LNCAP (cell line): ENCODE results near the gene ZBTB38.

ENCODE experiments used
- TF ChIP-seq, protein P1 (sequence below): fragments of 450-650 bp; IDR thresholded peaks from 2 replicates; pipeline ENCODE4 v1.5.1; 2017; ENCODE audit warnings: mild to moderate bottlenecking

ZBTB38 gene

DNA sequence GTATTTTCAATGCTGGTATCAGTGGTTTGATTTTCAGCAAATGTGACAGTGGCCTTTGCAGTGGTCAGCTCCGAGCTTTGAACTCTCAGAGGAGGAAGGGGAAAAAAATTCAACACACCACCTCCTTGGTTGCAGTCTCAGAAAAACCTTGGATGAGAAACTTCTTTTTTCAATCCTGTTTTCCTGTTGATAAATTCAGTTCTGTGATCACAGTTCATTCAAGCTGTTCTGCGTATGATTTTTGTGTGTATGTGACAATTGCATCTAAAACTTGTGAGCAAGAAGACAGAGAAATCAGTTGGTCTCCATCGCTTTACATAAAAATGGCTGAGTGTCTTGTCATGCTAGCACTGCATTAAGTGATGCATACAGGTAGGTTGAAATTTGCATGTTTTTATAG is 19.2 kb downstream of the ZBTB38 start:
- TF ChIP-seq, protein P1, sequence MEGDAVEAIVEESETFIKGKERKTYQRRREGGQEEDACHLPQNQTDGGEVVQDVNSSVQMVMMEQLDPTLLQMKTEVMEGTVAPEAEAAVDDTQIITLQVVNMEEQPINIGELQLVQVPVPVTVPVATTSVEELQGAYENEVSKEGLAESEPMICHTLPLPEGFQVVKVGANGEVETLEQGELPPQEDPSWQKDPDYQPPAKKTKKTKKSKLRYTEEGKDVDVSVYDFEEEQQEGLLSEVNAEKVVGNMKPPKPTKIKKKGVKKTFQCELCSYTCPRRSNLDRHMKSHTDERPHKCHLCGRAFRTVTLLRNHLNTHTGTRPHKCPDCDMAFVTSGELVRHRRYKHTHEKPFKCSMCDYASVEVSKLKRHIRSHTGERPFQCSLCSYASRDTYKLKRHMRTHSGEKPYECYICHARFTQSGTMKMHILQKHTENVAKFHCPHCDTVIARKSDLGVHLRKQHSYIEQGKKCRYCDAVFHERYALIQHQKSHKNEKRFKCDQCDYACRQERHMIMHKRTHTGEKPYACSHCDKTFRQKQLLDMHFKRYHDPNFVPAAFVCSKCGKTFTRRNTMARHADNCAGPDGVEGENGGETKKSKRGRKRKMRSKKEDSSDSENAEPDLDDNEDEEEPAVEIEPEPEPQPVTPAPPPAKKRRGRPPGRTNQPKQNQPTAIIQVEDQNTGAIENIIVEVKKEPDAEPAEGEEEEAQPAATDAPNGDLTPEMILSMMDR: no peak

DNA sequence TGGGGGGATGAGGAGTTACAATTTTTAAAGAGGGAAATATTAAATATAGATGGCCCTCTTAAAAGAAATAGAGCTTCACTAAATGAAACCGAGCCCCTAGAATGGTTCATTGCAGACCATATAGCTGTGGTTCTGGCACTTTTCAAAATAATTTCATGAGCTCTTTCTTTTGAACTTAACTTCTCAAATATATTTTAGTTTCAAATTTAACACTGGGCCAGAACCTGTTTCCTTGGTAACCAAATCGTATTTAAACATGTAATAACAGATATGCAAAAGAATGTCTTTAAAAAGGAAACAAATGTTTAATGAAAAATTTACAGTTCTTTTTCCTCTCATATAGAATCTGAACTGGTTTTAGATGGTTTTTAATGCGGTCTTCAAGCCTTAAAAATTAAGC is 20.1 kb downstream of the ZBTB38 start:
- TF ChIP-seq, protein P1: no peak

DNA sequence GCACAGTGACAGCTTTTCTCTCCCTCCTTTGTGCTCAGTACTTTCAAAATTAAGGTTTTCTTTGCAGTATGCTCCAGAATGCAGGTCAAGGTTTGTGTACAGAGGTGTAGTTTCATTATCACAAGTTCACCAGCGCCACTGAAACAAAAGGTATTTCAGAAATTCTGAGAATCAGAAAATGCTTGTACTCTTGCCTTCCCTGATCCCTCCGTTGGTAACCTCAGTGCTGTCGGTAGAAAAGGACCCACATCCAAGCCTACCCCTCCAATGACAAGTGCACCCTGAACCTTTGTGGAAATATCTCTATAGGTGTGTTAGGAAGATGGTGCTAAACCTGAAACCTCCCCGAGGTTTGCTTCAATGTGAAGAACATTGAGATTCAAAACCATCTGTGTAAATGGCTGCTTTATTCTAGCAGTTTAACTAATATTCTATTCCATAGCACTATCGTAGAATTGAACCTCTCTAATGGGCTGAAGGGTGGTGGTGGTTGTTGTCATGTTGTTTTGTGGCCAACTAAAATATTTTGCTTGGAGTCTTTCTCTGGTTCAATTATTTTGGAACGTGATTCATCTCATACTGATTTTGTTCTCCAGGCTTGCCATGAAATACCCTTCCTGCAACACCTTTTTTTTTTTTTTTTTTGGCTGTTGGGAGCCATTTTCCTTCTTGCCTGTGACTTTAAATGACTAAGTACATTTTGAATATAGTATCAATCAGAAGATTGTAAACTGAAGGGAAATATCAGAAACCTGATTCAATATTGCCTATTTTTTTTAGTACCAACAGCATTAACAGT is 20.7 kb downstream of the ZBTB38 start:
- TF ChIP-seq, protein P1: no peak

DNA sequence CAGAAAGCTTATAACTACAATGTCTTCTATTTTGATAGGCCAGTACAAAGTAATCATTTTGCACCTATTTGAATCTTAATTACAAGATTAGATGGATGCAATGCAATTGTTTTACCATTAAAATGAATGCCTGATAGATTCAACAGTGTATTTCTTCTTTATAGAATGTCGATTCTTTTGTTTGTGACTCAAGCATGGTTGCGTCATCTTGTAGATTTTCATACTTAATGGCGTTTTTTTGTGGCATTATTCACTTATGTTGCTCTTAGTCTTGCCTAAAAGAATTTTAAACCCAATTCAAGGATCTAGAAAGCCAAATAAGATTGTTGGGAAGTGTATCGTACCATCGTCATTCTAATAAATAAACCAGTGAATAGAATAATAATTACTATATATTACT is 21.4 kb downstream of the ZBTB38 start:
- TF ChIP-seq, protein P1: no peak

DNA sequence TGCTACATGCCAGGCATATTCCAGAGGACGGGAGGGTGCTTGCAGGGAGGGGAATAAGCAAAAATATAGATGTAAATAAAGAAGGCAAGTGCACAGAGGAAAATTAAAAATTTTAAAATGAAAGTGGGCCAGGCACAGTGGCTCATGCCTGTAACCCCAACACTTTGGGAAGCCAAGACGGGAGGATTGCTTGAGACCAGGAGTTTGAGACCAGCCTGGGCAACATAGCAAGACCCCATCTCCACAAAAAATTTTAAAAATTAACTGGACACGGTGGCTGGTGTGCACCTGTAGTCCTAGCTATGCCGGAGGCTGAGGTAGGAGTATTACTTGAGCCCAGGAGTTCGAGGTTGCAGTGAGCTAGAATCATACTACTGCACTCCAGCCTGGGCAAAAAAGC is 22.4 kb downstream of the ZBTB38 start:
- TF ChIP-seq, protein P1: no peak

DNA sequence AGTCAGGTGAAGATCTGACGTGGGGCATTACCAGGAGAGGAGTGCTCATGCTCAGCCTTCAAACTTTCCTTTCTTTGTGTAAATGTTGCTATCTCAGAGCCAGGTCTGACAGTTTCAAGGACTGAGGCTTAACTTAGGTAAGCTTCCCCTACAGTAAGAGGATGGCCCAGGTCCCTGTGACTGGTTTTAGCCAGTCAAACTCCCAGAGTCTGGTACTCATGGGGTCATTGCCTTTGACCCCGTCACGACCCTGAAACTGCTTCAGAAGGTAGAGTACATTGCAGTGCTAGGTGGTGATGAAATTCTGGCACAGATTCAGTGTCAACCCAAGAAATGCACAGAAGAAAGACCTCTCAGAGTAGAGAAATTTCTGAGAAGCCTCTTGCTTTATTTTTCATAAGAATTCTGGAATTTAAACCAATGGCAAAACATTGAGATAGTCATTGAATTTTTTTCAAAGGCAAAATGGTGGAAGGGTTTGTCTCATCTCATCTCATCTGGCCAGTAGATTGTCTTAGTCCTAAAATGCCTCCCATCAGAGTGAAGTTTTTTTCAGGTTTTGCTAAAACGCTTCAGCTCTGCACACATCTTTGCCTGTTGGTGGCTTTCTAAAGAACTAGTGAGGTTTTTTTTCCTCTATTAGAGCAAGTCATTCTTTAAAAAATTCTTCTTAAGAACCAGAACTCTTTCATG is 23.1 kb downstream of the ZBTB38 start:
- TF ChIP-seq, protein P1: no peak

DNA sequence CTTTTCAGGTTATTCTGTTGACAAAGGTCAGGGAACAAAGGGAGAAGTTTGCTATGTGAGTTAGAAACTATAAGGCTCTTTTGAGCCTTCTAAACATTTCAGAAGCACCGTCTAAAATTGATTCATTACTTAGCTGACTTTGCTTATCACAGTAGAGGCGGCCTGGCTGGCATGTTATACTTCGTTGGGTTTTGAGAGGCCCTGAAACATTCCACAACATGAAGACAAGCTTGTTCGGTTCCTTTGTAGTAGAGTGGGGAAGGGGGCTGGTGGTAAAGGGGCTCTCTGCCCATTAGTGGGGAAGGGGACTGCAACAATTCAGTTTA is 23.6 kb downstream of the ZBTB38 start:
- TF ChIP-seq, protein P1: no peak
